HG03108 (cell line): ENCODE results near the gene HOATZ.

ENCODE experiments used
- ATAC-seq: cut with Tn5 transposase; IDR thresholded peaks from one replicate; pipeline ENCODE4 v1.9.1; 2021; ENCODE audit warnings: moderate library complexity; ENCODE audit not compliant: unreplicated experiment

The HOATZ gene

DNA sequence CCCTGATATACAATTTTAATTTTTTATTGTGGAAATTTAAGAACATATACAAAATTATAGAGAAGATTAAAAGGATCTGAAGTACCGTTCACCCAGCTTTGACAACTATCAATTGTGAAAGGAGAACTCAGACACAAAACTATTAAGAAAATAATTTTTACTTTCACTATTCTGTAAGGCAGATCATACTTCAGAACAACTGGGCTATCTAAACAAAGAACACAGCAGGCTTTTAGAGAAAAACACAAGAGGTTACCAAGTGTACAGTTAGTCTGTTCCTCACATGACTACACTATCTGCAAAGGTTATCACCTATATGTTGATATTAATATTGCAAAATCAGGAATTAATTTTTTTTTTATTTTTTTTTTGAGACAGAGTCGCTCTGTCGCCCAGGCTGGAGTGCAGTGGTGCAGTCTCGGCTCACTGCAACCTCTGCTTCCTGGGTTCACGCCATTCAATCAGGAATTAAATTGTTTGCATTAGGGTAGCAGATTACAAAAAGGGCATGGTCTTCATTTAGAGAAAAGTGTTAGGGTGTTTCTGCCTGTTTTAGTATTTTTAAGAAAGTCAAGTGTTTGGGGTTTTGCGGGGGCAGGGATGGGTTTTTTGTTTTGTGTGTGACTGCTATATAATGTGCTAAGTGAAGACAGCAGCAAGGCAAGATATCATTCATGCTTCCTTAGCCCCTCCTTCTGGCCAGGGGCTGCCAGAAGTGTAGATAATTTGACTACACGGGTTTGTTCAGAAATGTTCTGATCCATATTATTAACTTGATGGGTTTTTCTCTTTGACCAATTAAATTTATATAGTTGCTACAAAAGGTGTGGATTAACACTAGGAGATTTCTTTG is 60.0 kb downstream of the HOATZ start:
- ATAC-seq: no peak

DNA sequence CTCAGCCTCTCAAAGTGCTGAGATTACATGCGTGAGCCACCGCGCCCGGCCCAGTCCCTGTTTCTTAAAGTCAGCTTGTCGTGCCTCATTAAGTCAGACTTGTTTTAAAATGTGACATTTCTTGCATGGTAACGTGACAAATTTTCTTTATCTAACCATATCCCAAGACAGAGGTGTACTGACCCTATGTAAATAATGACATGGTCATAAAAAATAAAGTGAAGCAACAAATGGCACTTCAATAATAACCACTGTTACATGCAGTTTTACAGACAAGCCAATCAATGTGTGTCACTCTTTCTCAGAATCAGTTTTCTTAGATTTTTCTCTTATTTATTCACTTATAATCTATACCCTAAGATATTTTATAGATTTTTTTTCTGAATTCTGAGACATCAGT is 61.2 kb downstream of the HOATZ start:
- no peak for ATAC-seq

DNA sequence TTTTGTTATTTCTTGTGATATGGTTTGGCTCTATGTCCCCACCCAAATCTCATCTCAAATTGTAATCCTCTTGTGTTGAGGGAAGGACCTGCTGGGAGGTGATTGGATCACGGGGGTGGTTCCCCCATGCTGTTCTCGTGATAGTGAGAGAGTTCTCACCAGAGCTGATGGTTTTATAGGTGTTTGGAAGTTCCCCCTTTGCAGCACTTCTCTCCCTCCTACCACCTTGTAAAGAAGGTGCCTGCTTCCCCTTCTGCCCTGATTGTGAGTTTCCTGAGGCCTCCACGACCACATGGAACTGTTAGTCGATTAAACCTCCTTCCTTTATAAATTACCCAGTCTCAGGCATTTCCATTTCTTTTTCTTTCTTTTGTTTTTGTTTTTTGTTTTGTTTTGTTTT is 63.2 kb downstream of the HOATZ start:
- ATAC-seq: no peak

DNA sequence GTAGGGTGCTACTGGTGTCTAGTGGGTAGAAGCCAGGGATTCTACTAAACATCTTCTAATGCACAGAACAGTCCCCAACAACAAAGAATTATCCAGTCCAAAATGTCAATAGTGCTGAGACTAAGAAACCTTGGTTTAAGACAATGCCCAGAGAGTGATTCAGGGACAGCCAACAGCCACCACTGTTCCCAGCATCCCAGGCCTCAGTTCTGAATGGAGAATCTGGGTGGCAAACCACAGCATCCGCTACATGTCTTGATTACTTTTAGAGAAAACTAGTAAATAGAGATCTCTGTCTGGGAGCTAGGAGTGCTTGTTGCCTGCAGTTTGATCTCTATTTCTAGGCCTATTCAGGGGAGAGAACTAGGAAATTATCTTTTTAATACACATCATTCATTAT is 66.8 kb downstream of the HOATZ start:
- ATAC-seq: no peak

DNA sequence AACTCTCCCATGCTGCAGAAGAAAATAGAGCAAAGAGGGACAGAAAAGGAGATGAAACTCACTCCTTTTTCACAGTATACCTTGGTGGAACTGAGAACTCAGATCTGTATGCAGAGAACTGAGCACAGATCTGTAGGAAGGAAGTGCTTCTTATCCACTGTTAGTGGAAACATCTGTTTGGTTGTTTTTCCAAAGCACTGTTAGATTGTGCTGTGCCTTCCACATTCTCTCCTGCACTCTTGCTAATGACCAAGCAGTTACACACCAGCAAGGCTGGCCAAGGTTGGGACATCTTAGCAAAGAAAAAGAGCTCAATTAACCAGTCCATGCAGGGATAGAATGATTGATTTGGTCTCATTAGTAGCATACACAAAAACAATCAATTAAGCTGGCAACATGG is 67.6 kb downstream of the HOATZ start:
- no peak for ATAC-seq

DNA sequence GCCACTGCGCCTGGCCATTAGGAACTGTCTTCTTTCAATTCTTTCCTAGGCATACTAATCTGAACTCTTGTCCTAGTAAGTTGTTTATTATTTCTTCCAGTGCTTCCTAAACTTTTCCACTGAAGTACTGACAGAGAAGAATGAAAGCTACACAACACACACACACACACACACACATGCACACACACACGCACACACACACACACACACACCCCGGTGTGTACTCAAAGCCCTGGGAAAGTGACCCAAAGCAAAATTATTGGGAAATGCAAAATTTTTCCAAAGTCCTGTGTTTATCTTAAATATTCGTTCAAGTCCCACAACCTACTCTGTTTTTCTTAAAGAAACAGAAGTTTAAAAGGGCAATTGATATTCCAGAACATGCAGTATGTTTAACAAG is 68.3 kb downstream of the HOATZ start:
- no peak for ATAC-seq

DNA sequence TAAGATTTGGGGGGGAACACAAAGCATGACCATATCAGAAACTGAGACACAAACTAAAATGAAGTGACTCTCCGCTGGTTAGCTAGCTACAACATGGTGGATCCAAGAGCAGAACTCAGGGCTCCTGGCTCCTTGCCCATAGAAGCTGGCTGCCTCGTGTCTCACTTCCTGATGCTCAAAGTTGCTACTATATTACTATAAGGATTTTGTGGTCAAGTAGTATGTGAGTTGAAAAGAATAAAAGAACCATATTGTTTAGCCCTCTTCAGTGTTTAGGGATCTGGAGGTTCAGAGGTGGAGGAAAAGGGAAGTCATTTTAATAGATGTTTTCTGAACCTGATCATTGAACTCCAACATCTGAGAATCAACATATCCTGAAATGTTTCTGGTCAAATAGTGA is 70.8 kb downstream of the HOATZ start:
- no peak for ATAC-seq

DNA sequence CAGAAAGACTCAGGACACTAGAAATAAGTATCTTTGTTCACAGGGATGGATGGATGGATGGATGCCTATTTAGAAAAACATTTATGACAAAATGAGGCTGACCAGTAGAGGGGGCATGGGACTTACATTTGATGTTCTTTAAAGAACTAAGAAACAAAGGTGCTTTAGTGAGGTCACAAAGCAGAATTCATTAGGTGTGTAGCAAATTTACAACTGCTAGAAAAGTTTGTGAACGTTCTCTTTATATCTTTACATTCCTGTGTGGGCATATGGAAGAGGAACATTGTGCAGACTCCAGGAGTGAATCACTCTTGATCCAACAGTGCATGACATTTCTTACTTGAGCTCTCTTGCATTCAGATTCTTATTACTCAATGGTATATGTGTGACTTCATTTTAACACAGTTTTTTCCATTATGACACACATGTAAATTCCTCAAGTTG is 71.8 kb downstream of the HOATZ start:
- no peak for ATAC-seq
